Measurements from ENCODE around the gene MTA2. TPM values are rescaled to one million over a fixed set of nuclear protein-coding genes. Genes with fewer than 3 reads are reported as not detected.
A peak's percentile ranks its signal among the peaks of the same experiment; 100 is the strongest.

MTA2 gene
- total and polyA plus RNA-seq, 10 of the 15 experiments (the other 5 are each of a cell fraction or from before 2014, with no cell fraction given) = 6.7 to 201 (median 113) TPM

GRCh38 chr11:62621567-62622470 is 20.2 kb upstream of the MTA2 start, which contains the start of gene B3GAT3 (continued):
- TF ChIP-seq RELB (IDR thresholded peaks at IDR 0.05; ENCODE audit: low read depth) = 0 out of 2 replicates have a peak, but pooled peaks have one; percentile 22
- peak; percentile 67; the same call in 1 of the 2 replicates for TF ChIP-seq TCF3 (IDR thresholded peaks at IDR 0.05; ENCODE audit: borderline replicate concordance, insufficient read depth, low read depth, low read length)
- TF ChIP-seq IRF4 (IDR thresholded peaks at IDR 0.05; ENCODE audit: low read depth, low read length) = 0 out of 2 replicates have a peak, but pooled peaks have one; percentile 11
- peak; percentile 88 for TF ChIP-seq IKZF1 (conservative IDR thresholded peaks at IDR 0.05)
- TF ChIP-seq LARP7 (IDR thresholded peaks at IDR 0.05) = peak; percentile 47; the same call in 1 of the 2 replicates
- no peak for TF ChIP-seq CHD4 (IDR thresholded peaks at IDR 0.05)
- TF ChIP-seq NRF1 (conservative IDR thresholded peaks at IDR 0.05; ENCODE audit: low read depth, low read length) = no peak
- no peak for TF ChIP-seq IRF5 (IDR thresholded peaks at IDR 0.05; ENCODE audit: borderline replicate concordance)
- peak; percentile 94 for TF ChIP-seq CREB1 (IDR thresholded peaks at IDR 0.05; ENCODE audit: low read depth)
- peak; percentile 87 for TF ChIP-seq GATAD2B (conservative IDR thresholded peaks at IDR 0.05; ENCODE audit: low read depth)
- peak; percentile 16; the same call in 1 of the 2 replicates for TF ChIP-seq ZNF207 (IDR thresholded peaks at IDR 0.05; ENCODE audit: borderline replicate concordance)
- no peak for TF ChIP-seq CBX3 (IDR thresholded peaks at IDR 0.05; ENCODE audit: borderline replicate concordance, low read depth)
- peak; percentile 96 for TF ChIP-seq ZBTB40 (IDR thresholded peaks at IDR 0.05; ENCODE audit: borderline replicate concordance)
- 0 out of 2 replicates have a peak, but pooled peaks have one; percentile 74 for TF ChIP-seq POLR2AphosphoS2 (IDR thresholded peaks at IDR 0.05; ENCODE audit: low read depth, low read length)
- peak; percentile 96 for TF ChIP-seq HDGF (IDR thresholded peaks at IDR 0.05)
- no peak for TF ChIP-seq MEF2A (IDR thresholded peaks at IDR 0.05; ENCODE audit: insufficient read depth, low read depth, low read length)
- TF ChIP-seq BRCA1 (IDR thresholded peaks at IDR 0.05; ENCODE audit: low read depth, low read length) = peak; percentile 59
- peak; percentile 32; the same call in 1 of the 2 replicates for TF ChIP-seq ZBED1 (IDR thresholded peaks at IDR 0.05; ENCODE audit: borderline replicate concordance)
- TF ChIP-seq JUNB (IDR thresholded peaks at IDR 0.05) = no peak
- TF ChIP-seq WRNIP1 (IDR thresholded peaks at IDR 0.05; ENCODE audit: borderline replicate concordance, low read depth, low read length) = no peak; the same call in 1 of the 2 replicates
- TF ChIP-seq ETV6 (conservative IDR thresholded peaks at IDR 0.05 in 1 of 2, IDR thresholded peaks at IDR 0.05 in 1 of 2; ENCODE audit: borderline replicate concordance in 1 of 2, low read depth in 1 of 2) = peak in 1 of 2 experiments; percentile 88; a peak in 2 of 4 replicates

All from GM12878 (cell line).